ENCODE measurements around the gene PTPRG.

DNA sequence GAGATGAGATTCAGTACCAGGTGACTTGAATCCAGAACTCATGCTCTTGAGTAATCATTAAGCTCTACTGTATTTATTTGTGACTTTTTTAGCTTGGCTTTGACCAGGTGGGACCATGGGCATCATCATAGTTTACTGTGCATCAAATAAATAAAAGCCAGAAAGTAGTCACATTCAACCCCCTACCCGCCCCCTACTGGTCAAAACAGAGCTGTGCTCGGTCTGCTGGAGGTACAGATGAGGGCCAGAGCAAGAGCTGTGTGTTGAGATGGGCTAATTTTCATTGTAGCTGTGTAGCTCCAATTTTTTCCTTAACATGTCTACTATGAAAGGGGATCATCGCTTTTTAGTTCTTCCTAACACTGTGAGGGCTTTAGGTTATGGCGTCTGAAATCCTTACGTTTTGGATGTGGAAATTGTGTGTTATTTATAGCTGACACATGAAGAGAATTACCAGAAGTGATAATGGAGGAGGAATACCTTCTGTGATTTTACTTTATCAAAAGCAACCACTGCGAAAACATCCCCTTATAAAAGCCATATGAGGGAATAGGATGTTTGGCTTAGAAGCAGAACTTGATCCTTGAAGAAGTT, 375.1 kb downstream of the PTPRG start:
- TF ChIP-seq, protein P1, sequence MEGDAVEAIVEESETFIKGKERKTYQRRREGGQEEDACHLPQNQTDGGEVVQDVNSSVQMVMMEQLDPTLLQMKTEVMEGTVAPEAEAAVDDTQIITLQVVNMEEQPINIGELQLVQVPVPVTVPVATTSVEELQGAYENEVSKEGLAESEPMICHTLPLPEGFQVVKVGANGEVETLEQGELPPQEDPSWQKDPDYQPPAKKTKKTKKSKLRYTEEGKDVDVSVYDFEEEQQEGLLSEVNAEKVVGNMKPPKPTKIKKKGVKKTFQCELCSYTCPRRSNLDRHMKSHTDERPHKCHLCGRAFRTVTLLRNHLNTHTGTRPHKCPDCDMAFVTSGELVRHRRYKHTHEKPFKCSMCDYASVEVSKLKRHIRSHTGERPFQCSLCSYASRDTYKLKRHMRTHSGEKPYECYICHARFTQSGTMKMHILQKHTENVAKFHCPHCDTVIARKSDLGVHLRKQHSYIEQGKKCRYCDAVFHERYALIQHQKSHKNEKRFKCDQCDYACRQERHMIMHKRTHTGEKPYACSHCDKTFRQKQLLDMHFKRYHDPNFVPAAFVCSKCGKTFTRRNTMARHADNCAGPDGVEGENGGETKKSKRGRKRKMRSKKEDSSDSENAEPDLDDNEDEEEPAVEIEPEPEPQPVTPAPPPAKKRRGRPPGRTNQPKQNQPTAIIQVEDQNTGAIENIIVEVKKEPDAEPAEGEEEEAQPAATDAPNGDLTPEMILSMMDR (IDR thresholded peaks at IDR 0.05 in 2 of 3, conservative IDR thresholded peaks at IDR 0.05 in 1 of 3; ENCODE audit: control insufficient read depth in 2 of 3, extremely low read depth in 1 of 3, insufficient read depth in 1 of 3, low read depth in 3 of 3, low read length in 3 of 3) = peak; percentile 51 to 79 (median 76)
- TF ChIP-seq CBX5 (IDR thresholded peaks at IDR 0.05; ENCODE audit: low read depth) (no peak), POLR2A (IDR thresholded peaks at IDR 0.05; ENCODE audit: low read depth, low read length) (no peak), SMARCA5 (IDR thresholded peaks at IDR 0.05) (no peak)
